HG02678 (cell line): ENCODE results near the gene CDKN1C.

ENCODE experiments used
- ATAC-seq: cut with Tn5 transposase; IDR thresholded peaks from one replicate; pipeline ENCODE4 v1.9.1; 2021; ENCODE audit warnings: mild to moderate bottlenecking, moderate library complexity; ENCODE audit not compliant: unreplicated experiment

Gene CDKN1C

GRCh38 chr11:2890466-2891294, 5.1 kb upstream of the CDKN1C start:
- ATAC-seq: no peak

GRCh38 chr11:2889362-2890273, 4.0 kb upstream of the CDKN1C start:
- ATAC-seq: no peak

- ATAC-seq: no peak
These were observed 2.8 kb upstream of the CDKN1C start for GRCh38 chr11:2888266-2888968.

GRCh38 chr11:2887515-2888195, 2.1 kb upstream of the CDKN1C start:
- ATAC-seq: no peak

GRCh38 chr11:2886936-2887335, 1.4 kb upstream of the CDKN1C start:
- no peak for ATAC-seq

GRCh38 chr11:2886191-2886894, 768 bp upstream of the CDKN1C start:
- ATAC-seq: no peak

- ATAC-seq: peak; percentile 1
These were observed 428 bp downstream of the CDKN1C start for GRCh38 chr11:2885017-2885677.

- no peak for ATAC-seq
These were observed 1.4 kb downstream of the CDKN1C start for GRCh38 chr11:2883979-2884815.

- ATAC-seq: no peak
These were observed 2.0 kb downstream of the CDKN1C start for GRCh38 chr11:2883640-2883978.

- no peak for ATAC-seq
These were observed 3.0 kb downstream of the CDKN1C start for GRCh38 chr11:2882396-2883110.

- no peak for ATAC-seq
These were observed 3.6 kb downstream of the CDKN1C start for GRCh38 chr11:2881981-2882375.

GRCh38 chr11:2881076-2881980, 4.2 kb downstream of the CDKN1C start:
- ATAC-seq: no peak

GRCh38 chr11:2880646-2881045, 4.9 kb downstream of the CDKN1C start:
- ATAC-seq: no peak

- ATAC-seq: no peak
These were observed 6.8 kb downstream of the CDKN1C start for GRCh38 chr11:2878782-2879181.

- ATAC-seq: no peak
These were observed 8.1 kb downstream of the CDKN1C start for GRCh38 chr11:2877474-2877873.

- no peak for ATAC-seq
These were observed 10.6 kb downstream of the CDKN1C start for GRCh38 chr11:2874963-2875362.
